Measurements from ENCODE around the gene FOXP1.

Gene FOXP1

GRCh38 chr3:71225951-71226564 lies 357.5 kb downstream of the FOXP1 start:
- Histone ChIP-seq H3K9me2 (replicated peaks; ENCODE audit: control insufficient read depth, low read length) (no peaks in the 10 kb centered on the region), H4K20me1 (ENCODE audit: control insufficient read depth, insufficient read depth, low read depth, low read length) (no peaks in the 10 kb centered on the region; the same call in 1 of the 2 replicates), H3K4me1 (ENCODE audit: control insufficient read depth, low read length) (peaks cover 25% of the 10 kb centered on the region), H3K79me2 (ENCODE audit: control insufficient read depth, low read length) (no peaks in the 10 kb centered on the region), H3K27me3 (ENCODE audit: control insufficient read depth, low read length) (no peaks in the 10 kb centered on the region), H3K27ac (ENCODE audit: low read depth, low read length) (no peak overlapping the region), H3K4me2 (ENCODE audit: low read length) (no peak overlapping the region), H3K4me3 (ENCODE audit: low read length) (no peak overlapping the region), H3K9me3 (ENCODE audit: control insufficient read depth, insufficient read depth, low read length) (no peaks in the 10 kb centered on the region), H3F3A (ENCODE audit: control insufficient read depth, insufficient read depth) (no peaks in the 10 kb centered on the region), H3K36me3 (ENCODE audit: control insufficient read depth, low read length) (no peaks in the 10 kb centered on the region)
- TF ChIP-seq, protein P1, sequence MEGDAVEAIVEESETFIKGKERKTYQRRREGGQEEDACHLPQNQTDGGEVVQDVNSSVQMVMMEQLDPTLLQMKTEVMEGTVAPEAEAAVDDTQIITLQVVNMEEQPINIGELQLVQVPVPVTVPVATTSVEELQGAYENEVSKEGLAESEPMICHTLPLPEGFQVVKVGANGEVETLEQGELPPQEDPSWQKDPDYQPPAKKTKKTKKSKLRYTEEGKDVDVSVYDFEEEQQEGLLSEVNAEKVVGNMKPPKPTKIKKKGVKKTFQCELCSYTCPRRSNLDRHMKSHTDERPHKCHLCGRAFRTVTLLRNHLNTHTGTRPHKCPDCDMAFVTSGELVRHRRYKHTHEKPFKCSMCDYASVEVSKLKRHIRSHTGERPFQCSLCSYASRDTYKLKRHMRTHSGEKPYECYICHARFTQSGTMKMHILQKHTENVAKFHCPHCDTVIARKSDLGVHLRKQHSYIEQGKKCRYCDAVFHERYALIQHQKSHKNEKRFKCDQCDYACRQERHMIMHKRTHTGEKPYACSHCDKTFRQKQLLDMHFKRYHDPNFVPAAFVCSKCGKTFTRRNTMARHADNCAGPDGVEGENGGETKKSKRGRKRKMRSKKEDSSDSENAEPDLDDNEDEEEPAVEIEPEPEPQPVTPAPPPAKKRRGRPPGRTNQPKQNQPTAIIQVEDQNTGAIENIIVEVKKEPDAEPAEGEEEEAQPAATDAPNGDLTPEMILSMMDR (IDR thresholded peaks at IDR 0.05; ENCODE audit: low read depth, low read length, poor library complexity, severe bottlenecking) = no peak
- TF ChIP-seq EZH2phosphoT487 (IDR thresholded peaks at IDR 0.05; ENCODE audit: borderline replicate concordance, low read length) = no peak

DNA sequence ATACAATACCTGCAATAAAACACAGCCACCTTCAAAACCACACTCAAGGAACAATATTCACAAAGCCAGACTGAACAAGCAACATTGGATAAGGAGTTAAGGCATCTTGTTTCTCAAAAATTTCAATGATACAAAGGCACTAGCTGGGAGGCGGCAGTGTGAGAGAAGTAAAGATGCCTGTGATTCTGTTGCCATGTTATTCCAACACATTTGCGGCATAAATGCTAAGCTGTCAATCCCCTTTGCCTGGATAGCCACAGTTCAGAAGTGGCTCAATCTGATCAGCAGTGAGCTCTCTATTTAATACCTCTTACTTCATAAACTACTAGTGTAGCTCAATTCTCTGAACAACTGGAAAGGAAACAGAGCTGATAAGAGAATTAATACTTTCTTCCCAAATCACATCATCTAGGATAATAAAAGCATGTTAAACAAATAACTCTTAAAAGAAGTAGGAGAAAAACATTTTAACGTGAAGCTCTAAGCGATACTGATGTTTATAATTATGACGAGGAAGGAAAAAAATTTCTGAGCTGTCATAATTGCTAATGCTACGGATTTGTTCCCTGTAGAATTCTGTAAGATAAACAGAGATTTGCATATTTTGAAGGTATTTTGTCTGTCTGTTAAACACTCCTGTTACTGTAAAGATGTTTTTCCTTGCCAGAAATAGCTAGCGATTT lies 358.4 kb downstream of the FOXP1 start:
- Histone ChIP-seq H4K20me1 (ENCODE audit: control insufficient read depth, insufficient read depth, low read depth, low read length) (no peaks in the 10 kb centered on the region; the same call in 1 of the 2 replicates), H3K79me2 (ENCODE audit: control insufficient read depth, low read length) (no peaks in the 10 kb centered on the region), H3K9me2 (replicated peaks; ENCODE audit: control insufficient read depth, low read length) (no peaks in the 10 kb centered on the region), H3K27me3 (ENCODE audit: control insufficient read depth, low read length) (no peaks in the 10 kb centered on the region), H3F3A (ENCODE audit: control insufficient read depth, insufficient read depth) (no peaks in the 10 kb centered on the region), H3K4me1 (ENCODE audit: control insufficient read depth, low read length) (peaks cover 25% of the 10 kb centered on the region), H3K27ac (ENCODE audit: low read depth, low read length) (no peak overlapping the region), H3K9me3 (ENCODE audit: control insufficient read depth, insufficient read depth, low read length) (no peaks in the 10 kb centered on the region), H3K36me3 (ENCODE audit: control insufficient read depth, low read length) (no peaks in the 10 kb centered on the region), H3K4me3 (ENCODE audit: low read length) (no peak overlapping the region), H3K4me2 (ENCODE audit: low read length) (no peak overlapping the region)
- TF ChIP-seq, protein P1 (IDR thresholded peaks at IDR 0.05; ENCODE audit: low read depth, low read length, poor library complexity, severe bottlenecking) = no peak
- no peak for TF ChIP-seq EZH2phosphoT487 (IDR thresholded peaks at IDR 0.05; ENCODE audit: borderline replicate concordance, low read length)

DNA sequence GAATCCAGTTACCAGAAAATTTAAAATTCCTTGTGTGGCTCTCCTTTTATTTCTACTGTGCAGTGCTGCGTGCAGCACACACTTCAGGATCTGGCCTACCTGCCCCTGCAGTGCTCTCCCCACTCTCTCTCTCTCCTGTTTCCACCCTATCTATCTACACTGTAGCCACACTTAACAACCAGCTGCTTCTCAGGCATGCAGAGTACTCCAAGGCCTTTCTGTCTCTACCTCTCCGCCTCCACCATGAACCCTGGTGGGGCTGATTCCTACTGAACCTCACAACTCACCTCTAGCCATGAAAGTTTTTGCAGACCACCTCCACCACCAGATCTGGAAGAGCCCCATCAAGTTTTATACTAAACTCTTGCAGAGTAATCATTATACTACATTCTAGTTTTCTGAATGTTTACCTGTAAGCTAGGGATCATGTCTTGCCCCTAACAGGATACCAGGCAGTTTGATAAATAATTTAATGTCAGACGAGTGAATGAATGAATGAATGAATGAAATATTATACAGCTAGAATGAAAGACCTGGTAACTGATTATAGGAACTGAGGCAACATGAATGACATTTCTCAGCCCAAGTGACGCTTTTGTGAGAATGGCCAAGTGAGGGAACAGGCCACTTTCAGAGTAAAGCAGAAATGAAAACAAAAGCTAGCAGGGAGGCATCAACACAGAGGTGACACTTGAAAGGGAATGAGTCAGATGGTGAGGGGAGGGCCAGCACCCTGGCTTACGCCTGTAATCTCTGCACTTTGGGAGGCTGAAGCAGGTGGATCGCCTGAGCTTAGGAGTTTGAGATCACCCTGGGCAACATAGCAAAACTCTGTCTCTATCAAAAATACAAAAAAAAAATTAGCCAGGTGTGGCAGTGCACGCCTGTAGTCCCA lies 363.5 kb downstream of the FOXP1 start:
- TF ChIP-seq EZH2phosphoT487 (IDR thresholded peaks at IDR 0.05; ENCODE audit: borderline replicate concordance, low read length) = no peak
- H3K4me3 ChIP-seq (ENCODE audit: low read length) = no peak overlapping the region
- no peaks in the 10 kb centered on the region; the same call in 1 of the 2 replicates for H4K20me1 ChIP-seq (ENCODE audit: control insufficient read depth, insufficient read depth, low read depth, low read length)
- no peaks in the 10 kb centered on the region; the same call in 1 of the 2 replicates for H3K36me3 ChIP-seq (ENCODE audit: control insufficient read depth, low read length)
- H3K4me2 ChIP-seq (ENCODE audit: low read length) = no peak overlapping the region
- no peaks in the 10 kb centered on the region for H3K9me2 ChIP-seq (replicated peaks; ENCODE audit: control insufficient read depth, low read length)
- no peaks in the 10 kb centered on the region for H3K79me2 ChIP-seq (ENCODE audit: control insufficient read depth, low read length)
- H3K27ac ChIP-seq (ENCODE audit: low read depth, low read length) = no peak overlapping the region
- H3F3A ChIP-seq (ENCODE audit: control insufficient read depth, insufficient read depth) = no peaks in the 10 kb centered on the region
- no peaks in the 10 kb centered on the region for H3K27me3 ChIP-seq (ENCODE audit: control insufficient read depth, low read length)
- peaks cover 12% of the 10 kb centered on the region for H3K4me1 ChIP-seq (ENCODE audit: control insufficient read depth, low read length)
- no peaks in the 10 kb centered on the region for H3K9me3 ChIP-seq (ENCODE audit: control insufficient read depth, insufficient read depth, low read length)
